A673 (cell line): ENCODE measurements around the gene MTR.

ENCODE experiments used
- CTCF ChIP-seq: fragments of 300-800, 200-600 bp; sonication (generic); conservative IDR thresholded peaks from 2 replicates; pipeline ENCODE4 v1.5.1; 2017; ENCODE audit warnings: low read depth, mild to moderate bottlenecking, antibody characterized with exemption, low read length, moderate library complexity, mixed read lengths
- EZH2 ChIP-seq: fragments of 200-600 bp; sonication (generic); IDR thresholded peaks from 2 replicates; pipeline ENCODE4 v1.6.1; 2017; ENCODE audit warnings: borderline replicate concordance, low read depth, mild to moderate bottlenecking, mixed read lengths, antibody characterized with exemption, low read length; ENCODE audit not compliant: poor library complexity, severe bottlenecking

GRCh38 chr1:236882678-236883077 lies 87.6 kb downstream of the MTR start:
- TF ChIP-seq CTCF (no peak), EZH2 (no peak)
